Lung (tissue), 12 donors: ENCODE results near the gene HOMER2. TPM values are rescaled to one million over a fixed set of nuclear protein-coding genes. Genes with fewer than 3 reads are reported as not detected.
A peak's percentile ranks its signal among the peaks of the same experiment; 100 is the strongest.

Experiments
- ATAC-seq: fragments of 200-7000 bp; cut with Tn5 transposase; one replicate; pipeline ENCODE4 v1.9.1; 2020; ENCODE audit warnings: moderate number of reproducible peaks; ENCODE audit not compliant: insufficient read depth, low FRiP score
- DNase-seq, 3 donors: peaks; one replicate each; pipeline ENCODE4 v3.0.0-alpha.2; 2013 to 2017
- H3K27ac ChIP-seq, 2 donors: one replicate each; pipeline ENCODE4 v1.5.1; 2013; ENCODE audit warnings: mild to moderate bottlenecking in 2 of 2, moderate library complexity in 2 of 2, control low read depth in 1 of 2, inconsistent platforms in 1 of 2, low read depth in 1 of 2, low read length in 1 of 2
- H3K27me3 ChIP-seq, 3 donors: one replicate each; pipeline ENCODE4 v1.5.1; 2013; ENCODE audit warnings: low read length in 2 of 3; ENCODE audit not compliant: control insufficient read depth in 3 of 3, insufficient read depth in 3 of 3
- H3K36me3 ChIP-seq, 4 donors: one replicate each; pipeline ENCODE4 v1.5.1; 2013; ENCODE audit warnings: low read length in 4 of 4, mild to moderate bottlenecking in 1 of 4, moderate library complexity in 1 of 4; ENCODE audit not compliant: control insufficient read depth in 4 of 4, insufficient read depth in 4 of 4
- H3K4me1 ChIP-seq, 5 donors: one replicate each; pipeline ENCODE4 v1.5.1; 2013; ENCODE audit warnings: low read length in 5 of 5, mild to moderate bottlenecking in 2 of 5, moderate library complexity in 1 of 5; ENCODE audit not compliant: control insufficient read depth in 5 of 5, insufficient read depth in 5 of 5
- H3K4me3 ChIP-seq: one replicate; pipeline ENCODE4 v1.5.1; 2013; ENCODE audit warnings: mild to moderate bottlenecking, control low read depth, moderate library complexity
- H3K9ac ChIP-seq, 2 donors: one replicate each; pipeline ENCODE4 v1.5.1; 2013; ENCODE audit warnings: low read length in 2 of 2, control low read depth in 1 of 2; ENCODE audit not compliant: insufficient read depth in 1 of 2
- H3K9me3 ChIP-seq, 4 donors: one replicate each; pipeline ENCODE4 v1.5.1; 2013; ENCODE audit warnings: low read length in 3 of 4, mild to moderate bottlenecking in 1 of 4, moderate library complexity in 1 of 4; ENCODE audit not compliant: control insufficient read depth in 4 of 4, insufficient read depth in 3 of 4
- WGBS, 2 donors: extraction: QIAGEN DNeasy Blood & Tissue Kit; methylation state at CpG; one replicate each; pipeline ENCODE4 v1.1.7; 2013; 5-methylcytosine and 5-hydroxymethylcytosine counted together
- polyA plus RNA-seq, 2 donors: library from polyadenylated mRNA; stranded (reverse); fragments of 200-250 nt; gene quantifications; one replicate each; pipeline ENCODE4 v1.2.1, GENCODE V29; 2013
- total RNA-seq, 2 donors: library from RNA; depleted of rRNA in 1 of 2; stranded (reverse); fragments of >200 nt in 1 of 2; gene quantifications; one replicate each; pipeline ENCODE4 v1.2.1, GENCODE V29; 2014 to 2021
- TF ChIP-seq, protein P1 (sequence below): IDR thresholded peaks from 2 replicates; pipeline ENCODE4 v1.5.1; 2012; ENCODE audit warnings: mild to moderate bottlenecking; ENCODE audit errors: control extremely low read depth, extremely low read depth
- donor health status: control.
- donor health status: control.
- donor health status: Bipolar disorder and iron deficiency.
- donor health status: healthy.
- donor health status: DM: yes; HTN: yes; CAD: no.

Gene HOMER2
- total and polyA plus RNA-seq, 4 donors = 7.5 to 18.1 (median 11.6) TPM

- Histone ChIP-seq H3K36me3 (no peaks in the 10 kb centered on the region), H3K27ac (no peak overlapping the region), H3K9ac (no peak overlapping the region), H3K27me3 (no peaks in the 10 kb centered on the region), H3K9me3 (no peaks in the 10 kb centered on the region), H3K4me3 (no peak overlapping the region), H3K4me1 (no peaks in the 10 kb centered on the region)
- DNase-seq (no peak), ATAC-seq (no peak)
- TF ChIP-seq, protein P1, sequence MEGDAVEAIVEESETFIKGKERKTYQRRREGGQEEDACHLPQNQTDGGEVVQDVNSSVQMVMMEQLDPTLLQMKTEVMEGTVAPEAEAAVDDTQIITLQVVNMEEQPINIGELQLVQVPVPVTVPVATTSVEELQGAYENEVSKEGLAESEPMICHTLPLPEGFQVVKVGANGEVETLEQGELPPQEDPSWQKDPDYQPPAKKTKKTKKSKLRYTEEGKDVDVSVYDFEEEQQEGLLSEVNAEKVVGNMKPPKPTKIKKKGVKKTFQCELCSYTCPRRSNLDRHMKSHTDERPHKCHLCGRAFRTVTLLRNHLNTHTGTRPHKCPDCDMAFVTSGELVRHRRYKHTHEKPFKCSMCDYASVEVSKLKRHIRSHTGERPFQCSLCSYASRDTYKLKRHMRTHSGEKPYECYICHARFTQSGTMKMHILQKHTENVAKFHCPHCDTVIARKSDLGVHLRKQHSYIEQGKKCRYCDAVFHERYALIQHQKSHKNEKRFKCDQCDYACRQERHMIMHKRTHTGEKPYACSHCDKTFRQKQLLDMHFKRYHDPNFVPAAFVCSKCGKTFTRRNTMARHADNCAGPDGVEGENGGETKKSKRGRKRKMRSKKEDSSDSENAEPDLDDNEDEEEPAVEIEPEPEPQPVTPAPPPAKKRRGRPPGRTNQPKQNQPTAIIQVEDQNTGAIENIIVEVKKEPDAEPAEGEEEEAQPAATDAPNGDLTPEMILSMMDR = no peak
- 88 to 91% methylated on average over 9 of the region's 9 CpGs for WGBS, 2 donors
Measured at GRCh38 chr15:82892573-82892972, 59.9 kb downstream of the HOMER2 start.

DNA sequence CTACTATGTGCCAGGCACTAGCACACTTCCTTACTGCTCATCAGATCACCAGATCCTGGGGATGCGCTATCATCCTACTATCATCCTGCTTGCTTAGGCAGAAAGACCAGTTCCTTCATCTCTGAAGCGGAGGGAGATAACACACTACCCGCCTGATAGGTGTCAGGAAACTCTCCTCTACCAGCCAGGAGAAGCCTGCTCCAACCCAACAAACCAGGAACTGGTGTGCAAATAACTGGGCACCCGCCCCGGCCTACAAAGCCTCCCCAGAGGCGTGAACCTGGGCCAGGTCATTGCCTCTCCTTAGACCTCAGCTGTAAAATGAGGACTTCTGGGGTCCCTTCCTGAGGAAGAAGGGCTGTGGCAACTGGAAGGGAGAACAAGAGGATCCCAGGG, 61.5 kb downstream of the HOMER2 start:
- Histone ChIP-seq H3K27ac (no peak overlapping the region), H3K4me3 (no peak overlapping the region), H3K36me3 (no peaks in the 10 kb centered on the region), H3K4me1 (no peaks in the 10 kb centered on the region), H3K9ac (no peak overlapping the region), H3K9me3 (no peaks in the 10 kb centered on the region), H3K27me3 (no peaks in the 10 kb centered on the region)
- no peak for ATAC-seq
- WGBS, 2 donors = 92 to 96% methylated on average over 6 of the region's 6 CpGs
- TF ChIP-seq, protein P1 = no peak
- no peak for DNase-seq

GRCh38 chr15:82890338-82890994, 62.1 kb downstream of the HOMER2 start:
- DNase-seq = peak in 1 of 3 donors; percentile 4
- no peak for ATAC-seq
- H3K27ac ChIP-seq = no peak overlapping the region
- no peak overlapping the region for H3K9ac ChIP-seq
- no peaks in the 10 kb centered on the region for H3K36me3 ChIP-seq
- H3K27me3 ChIP-seq = no peaks in the 10 kb centered on the region
- H3K4me3 ChIP-seq = no peak overlapping the region
- WGBS, 2 donors = 69 to 82% methylated on average over 9 of the region's 9 CpGs
- H3K4me1 ChIP-seq = no peaks in the 10 kb centered on the region
- TF ChIP-seq, protein P1 = no peak
- no peaks in the 10 kb centered on the region for H3K9me3 ChIP-seq
